Measurements from ENCODE around the gene PHF20. TPM values are rescaled to one million over a fixed set of nuclear protein-coding genes. Genes with fewer than 3 reads are reported as not detected.
A peak's percentile ranks its signal among the peaks of the same experiment; 100 is the strongest.

PHF20 gene
- total and polyA plus RNA-seq, 2 of the 13 experiments (the other 11 are each of a cell fraction or from before 2014, with no cell fraction given) = 22.8 to 34.1 TPM

DNA sequence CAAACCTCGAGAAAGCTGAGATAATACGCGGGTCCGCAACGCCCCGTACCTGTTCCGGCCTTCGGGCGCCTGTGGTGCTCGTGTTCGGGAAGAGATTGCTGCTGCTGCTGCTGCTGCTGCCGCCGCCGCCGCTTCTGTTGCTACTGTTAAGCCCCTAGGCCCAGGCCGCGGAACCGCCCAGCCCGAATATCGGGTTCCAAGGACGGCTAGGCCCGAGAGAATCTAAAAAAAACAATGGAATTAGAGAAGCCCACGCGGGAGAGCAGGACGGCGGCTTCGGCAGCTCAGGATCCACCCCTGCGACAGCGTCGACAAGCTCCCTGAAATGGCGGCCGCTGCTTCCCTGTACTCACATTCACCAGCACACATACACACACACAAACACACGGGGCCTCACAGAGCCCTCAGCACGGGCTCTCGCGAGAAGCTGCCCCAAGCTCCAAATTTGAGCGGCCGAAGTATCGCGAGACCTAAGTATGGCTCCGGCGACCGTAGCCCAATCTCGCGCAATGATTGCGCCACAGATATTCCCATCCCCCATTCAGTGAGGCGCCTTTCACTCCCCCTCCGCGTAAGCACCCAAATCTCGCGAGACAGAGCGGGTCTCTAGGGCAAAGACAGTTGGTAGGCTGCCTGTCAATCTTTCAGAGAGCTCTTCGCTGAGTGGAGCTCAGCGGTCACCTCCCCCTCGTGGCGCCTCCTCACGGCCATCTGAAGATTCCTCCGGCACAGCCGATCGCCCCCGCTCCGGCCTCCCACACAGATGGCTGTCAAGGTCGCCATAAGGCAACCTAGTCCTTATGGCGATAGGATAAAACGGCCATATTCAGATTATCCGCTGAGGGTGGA, 29.7 kb upstream of the PHF20 start, which contains the start of gene RBM39 (continued):
- TF ChIP-seq, protein P1, sequence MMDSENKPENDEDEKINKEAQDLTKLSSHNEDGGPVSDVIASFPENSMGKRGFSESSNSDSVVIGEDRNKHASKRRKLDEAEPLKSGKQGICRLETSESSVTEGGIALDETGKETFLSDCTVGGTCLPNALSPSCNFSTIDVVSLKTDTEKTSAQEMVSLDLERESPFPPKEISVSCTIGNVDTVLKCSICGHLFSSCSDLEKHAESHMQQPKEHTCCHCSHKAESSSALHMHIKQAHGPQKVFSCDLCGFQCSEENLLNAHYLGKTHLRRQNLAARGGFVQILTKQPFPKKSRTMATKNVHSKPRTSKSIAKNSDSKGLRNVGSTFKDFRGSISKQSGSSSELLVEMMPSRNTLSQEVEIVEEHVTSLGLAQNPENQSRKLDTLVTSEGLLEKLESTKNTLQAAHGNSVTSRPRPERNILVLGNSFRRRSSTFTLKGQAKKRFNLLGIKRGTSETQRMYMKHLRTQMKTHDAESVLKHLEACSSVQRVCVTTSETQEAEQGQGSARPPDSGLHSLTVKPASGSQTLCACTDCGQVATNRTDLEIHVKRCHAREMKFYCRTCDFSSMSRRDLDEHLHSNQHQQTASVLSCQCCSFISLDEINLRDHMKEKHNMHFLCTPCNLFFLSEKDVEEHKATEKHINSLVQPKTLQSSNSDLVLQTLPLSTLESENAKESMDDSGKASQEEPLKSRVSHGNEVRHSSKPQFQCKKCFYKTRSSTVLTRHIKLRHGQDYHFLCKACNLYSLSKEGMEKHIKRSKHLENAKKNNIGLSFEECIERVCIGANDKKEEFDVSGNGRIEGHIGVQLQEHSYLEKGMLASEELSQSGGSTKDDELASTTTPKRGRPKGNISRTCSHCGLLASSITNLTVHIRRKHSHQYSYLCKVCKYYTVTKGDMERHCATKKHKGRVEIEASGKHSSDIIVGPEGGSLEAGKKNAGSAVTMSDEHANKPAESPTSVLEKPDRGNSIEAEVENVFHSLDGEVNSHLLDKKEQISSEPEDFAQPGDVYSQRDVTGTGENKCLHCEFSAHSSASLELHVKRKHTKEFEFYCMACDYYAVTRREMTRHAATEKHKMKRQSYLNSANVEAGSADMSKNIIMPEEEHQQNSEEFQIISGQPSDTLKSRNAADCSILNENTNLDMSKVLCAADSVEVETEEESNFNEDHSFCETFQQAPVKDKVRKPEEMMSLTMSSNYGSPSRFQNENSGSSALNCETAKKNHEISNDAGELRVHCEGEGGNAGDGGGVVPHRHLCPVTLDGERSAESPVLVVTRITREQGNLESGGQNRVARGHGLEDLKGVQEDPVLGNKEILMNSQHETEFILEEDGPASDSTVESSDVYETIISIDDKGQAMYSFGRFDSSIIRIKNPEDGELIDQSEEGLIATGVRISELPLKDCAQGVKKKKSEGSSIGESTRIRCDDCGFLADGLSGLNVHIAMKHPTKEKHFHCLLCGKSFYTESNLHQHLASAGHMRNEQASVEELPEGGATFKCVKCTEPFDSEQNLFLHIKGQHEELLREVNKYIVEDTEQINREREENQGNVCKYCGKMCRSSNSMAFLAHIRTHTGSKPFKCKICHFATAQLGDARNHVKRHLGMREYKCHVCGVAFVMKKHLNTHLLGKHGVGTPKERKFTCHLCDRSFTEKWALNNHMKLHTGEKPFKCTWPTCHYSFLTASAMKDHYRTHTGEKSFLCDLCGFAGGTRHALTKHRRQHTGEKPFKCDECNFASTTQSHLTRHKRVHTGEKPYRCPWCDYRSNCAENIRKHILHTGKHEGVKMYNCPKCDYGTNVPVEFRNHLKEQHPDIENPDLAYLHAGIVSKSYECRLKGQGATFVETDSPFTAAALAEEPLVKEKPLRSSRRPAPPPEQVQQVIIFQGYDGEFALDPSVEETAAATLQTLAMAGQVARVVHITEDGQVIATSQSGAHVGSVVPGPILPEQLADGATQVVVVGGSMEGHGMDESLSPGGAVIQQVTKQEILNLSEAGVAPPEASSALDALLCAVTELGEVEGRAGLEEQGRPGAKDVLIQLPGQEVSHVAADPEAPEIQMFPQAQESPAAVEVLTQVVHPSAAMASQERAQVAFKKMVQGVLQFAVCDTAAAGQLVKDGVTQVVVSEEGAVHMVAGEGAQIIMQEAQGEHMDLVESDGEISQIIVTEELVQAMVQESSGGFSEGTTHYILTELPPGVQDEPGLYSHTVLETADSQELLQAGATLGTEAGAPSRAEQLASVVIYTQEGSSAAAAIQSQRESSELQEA (CRISPR knock-in tag; IDR thresholded peaks at IDR 0.05; ENCODE audit: not compliant biosample characterization) = peak; percentile 83
- TF ChIP-seq SIX4 (CRISPR knock-in tag; IDR thresholded peaks at IDR 0.05) (peak; percentile 59), GFI1 (CRISPR knock-in tag; IDR thresholded peaks at IDR 0.05; ENCODE audit: borderline replicate concordance) (peak; percentile 92), JDP2 (CRISPR knock-in tag; IDR thresholded peaks at IDR 0.05; ENCODE audit: borderline replicate concordance) (peak; percentile 92), PCBP2 (optimal IDR thresholded peaks at IDR 0.05; ENCODE audit: low read depth, low read length, poor library complexity, severe bottlenecking) (no peak), ASH2L (IDR thresholded peaks at IDR 0.05; ENCODE audit: insufficient read length, low read depth, low read length) (peak; percentile 91), GABPA (IDR thresholded peaks at IDR 0.05; ENCODE audit: low read depth, low read length) (no peak), GABPA (CRISPR knock-in tag; IDR thresholded peaks at IDR 0.05; ENCODE audit: low read depth) (peak; percentile 86), ZNF44 (CRISPR knock-in tag; IDR thresholded peaks at IDR 0.05) (peak; percentile 97), ZNF12 (CRISPR knock-in tag; IDR thresholded peaks at IDR 0.05) (peak; percentile 93; the same call in 1 of the 2 replicates), AKAP8 (CRISPR knock-in tag; IDR thresholded peaks at IDR 0.05) (peak; percentile 77; the same call in 1 of the 2 replicates), KMT2B (CRISPR knock-in tag; IDR thresholded peaks at IDR 0.05) (peak; percentile 96), ZNF136 (CRISPR knock-in tag; IDR thresholded peaks at IDR 0.05; ENCODE audit: low read depth) (peak; percentile 80), SNAPC5 (CRISPR knock-in tag; IDR thresholded peaks at IDR 0.05; ENCODE audit: borderline replicate concordance) (peak; percentile 87; the same call in 1 of the 2 replicates), HNF4G (IDR thresholded peaks at IDR 0.05; ENCODE audit: borderline replicate concordance, low read depth, low read length) (peak; percentile 76; the same call in 1 of the 2 replicates), HNF4G (CRISPR knock-in tag; IDR thresholded peaks at IDR 0.05; ENCODE audit: borderline replicate concordance, low read depth) (peak; percentile 68; the same call in 1 of the 2 replicates), ZNF33A (CRISPR knock-in tag; IDR thresholded peaks at IDR 0.05; ENCODE audit: borderline replicate concordance) (no peak; the same call in 1 of the 2 replicates)
- TF ChIP-seq, protein P2, sequence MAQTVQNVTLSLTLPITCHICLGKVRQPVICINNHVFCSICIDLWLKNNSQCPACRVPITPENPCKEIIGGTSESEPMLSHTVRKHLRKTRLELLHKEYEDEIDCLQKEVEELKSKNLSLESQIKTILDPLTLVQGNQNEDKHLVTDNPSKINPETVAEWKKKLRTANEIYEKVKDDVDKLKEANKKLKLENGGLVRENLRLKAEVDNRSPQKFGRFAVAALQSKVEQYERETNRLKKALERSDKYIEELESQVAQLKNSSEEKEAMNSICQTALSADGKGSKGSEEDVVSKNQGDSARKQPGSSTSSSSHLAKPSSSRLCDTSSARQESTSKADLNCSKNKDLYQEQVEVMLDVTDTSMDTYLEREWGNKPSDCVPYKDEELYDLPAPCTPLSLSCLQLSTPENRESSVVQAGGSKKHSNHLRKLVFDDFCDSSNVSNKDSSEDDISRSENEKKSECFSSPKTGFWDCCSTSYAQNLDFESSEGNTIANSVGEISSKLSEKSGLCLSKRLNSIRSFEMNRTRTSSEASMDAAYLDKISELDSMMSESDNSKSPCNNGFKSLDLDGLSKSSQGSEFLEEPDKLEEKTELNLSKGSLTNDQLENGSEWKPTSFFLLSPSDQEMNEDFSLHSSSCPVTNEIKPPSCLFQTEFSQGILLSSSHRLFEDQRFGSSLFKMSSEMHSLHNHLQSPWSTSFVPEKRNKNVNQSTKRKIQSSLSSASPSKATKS (CRISPR knock-in tag; IDR thresholded peaks at IDR 0.05) = peak; percentile 93; the same call in 1 of the 2 replicates
